A549 (cell line): ENCODE data around the gene EXTL1. TPM values are rescaled to one million over a fixed set of nuclear protein-coding genes. Genes with fewer than 3 reads are reported as not detected.

Experiments
- ATAC-seq, 2 experiments: fragments of 200-7000 bp in 1 of 2; fragments of >200 bp in 1 of 2; cut with Nextera tagmentation in 1 of 2; cut with Tn5 transposase in 1 of 2; 3 replicates each; pipeline versions ENCODE4 v1.8.0 to v1.9.1; 2018 to 2020; ENCODE audit warnings: mild to moderate bottlenecking in 1 of 2, moderate library complexity in 1 of 2
- CTCF ChIA-PET: fragments of 300-600 bp; sonication (Branson Sonifier 250); formaldehyde crosslinking; extraction: SDS; loops from one replicate; lab custom pipeline; 2021; ENCODE audit warnings: antibody characterized with exemption, inconsistent platforms; lab: Yijun Ruan, JAX
- POLR2A ChIA-PET: fragments of 350-600 bp; formaldehyde crosslinking; extraction: SDS; loops from one replicate; lab custom pipeline; 2021; ENCODE audit warnings: antibody characterized with exemption, inconsistent platforms; lab: Yijun Ruan, JAX
- DNase-seq, 2 experiments: peaks; one replicate each; pipeline versions ENCODE4 v3.0.0 to v3.0.0-alpha.2; 2011 to 2016; ENCODE audit warnings: low read depth in 1 of 2, low spot score in 1 of 2
- FAIRE-seq: peaks from 2 replicates; lab custom pipeline; 2011; peaks lifted over from hg19 to GRCh38; lab: Jason Lieb, UNC
- H3K27ac ChIP-seq, 2 experiments: fragments of >200 bp; sonication (Bioruptor Twin); formaldehyde crosslinking; 3 replicates each; pipeline ENCODE4 v1.5.1; 2016 to 2017
- H3K4me1 ChIP-seq: fragments of >200 bp; sonication (Bioruptor Twin); formaldehyde crosslinking; 3 replicates; pipeline ENCODE4 v1.6.1; 2016
- H3K4me2 ChIP-seq: fragments of >200 bp; sonication (Bioruptor Twin); formaldehyde crosslinking; 3 replicates; pipeline ENCODE4 v1.6.1; 2016
- H3K4me3 ChIP-seq: fragments of >200 bp; sonication (Bioruptor Twin); formaldehyde crosslinking; 3 replicates; pipeline ENCODE4 v1.5.1; 2016
- H3K9me3 ChIP-seq: fragments of >200 bp; sonication (Bioruptor Twin); formaldehyde crosslinking; 3 replicates; pipeline ENCODE4 v1.6.1; 2016
- CBX2 ChIP-seq: fragments of 200-600 bp; sonication (generic); IDR thresholded peaks from 2 replicates; pipeline ENCODE4 v1.6.1; 2016; ENCODE audit warnings: low read depth, mild to moderate bottlenecking, borderline replicate concordance
- CHD4 ChIP-seq: fragments of 200-600 bp; sonication (generic); IDR thresholded peaks from 2 replicates; pipeline ENCODE4 v1.6.1; 2016; ENCODE audit warnings: antibody characterized with exemption, mild to moderate bottlenecking, borderline replicate concordance
- EHMT2 ChIP-seq: fragments of 200-600 bp; sonication (generic); IDR thresholded peaks from 2 replicates; pipeline ENCODE4 v1.6.1; 2016; ENCODE audit warnings: antibody characterized with exemption, low read depth, mild to moderate bottlenecking, moderate library complexity
- ESRRA ChIP-seq: fragments of 150-350 bp; IDR thresholded peaks from 2 replicates; pipeline ENCODE4 v1.6.1; 2014; ENCODE audit warnings: mild to moderate bottlenecking, low read length, borderline replicate concordance
- FOSB ChIP-seq: fragments of 250-450 bp; sonication (Bioruptor Pico); IDR thresholded peaks from 2 replicates; pipeline ENCODE4 v1.5.0; 2020; ENCODE audit warnings: mild to moderate bottlenecking, moderate library complexity
- HDAC2 ChIP-seq: fragments of 200-600 bp; sonication (generic); IDR thresholded peaks from 2 replicates; pipeline ENCODE4 v1.6.1; 2016
- HES2 ChIP-seq: fragments of >200 bp; sonication (Bioruptor Twin); formaldehyde crosslinking; IDR thresholded peaks from 2 replicates; pipeline ENCODE4 v1.6.1; 2016
- HEYL ChIP-seq: fragments of 250-450 bp; sonication (Bioruptor Pico); IDR thresholded peaks from 2 replicates; pipeline ENCODE4 v1.8.0; 2021; ENCODE audit warnings: mild to moderate bottlenecking, moderate library complexity
- HOXB13 ChIP-seq: fragments of 250-450 bp; sonication (Bioruptor Pico); IDR thresholded peaks from 2 replicates; pipeline ENCODE4 v1.5.0; 2020; ENCODE audit warnings: low read depth, mild to moderate bottlenecking, moderate library complexity
- HOXB5 ChIP-seq: fragments of 250-450 bp; sonication (Bioruptor Pico); IDR thresholded peaks from 2 replicates; pipeline ENCODE4 v1.5.0; 2020; ENCODE audit warnings: mild to moderate bottlenecking, moderate library complexity
- JUN ChIP-seq, 2 experiments: fragments of >200 bp; sonication (Bioruptor Twin); formaldehyde crosslinking; IDR thresholded peaks; 2 replicates in 1 of 2; 3 replicates in 1 of 2; pipeline ENCODE4 v1.6.1; 2016 to 2017
- MAFK ChIP-seq: fragments of 450-650 bp; IDR thresholded peaks from 2 replicates; pipeline ENCODE4 v1.6.1; 2014; ENCODE audit not compliant: partially characterized antibody
- MAZ ChIP-seq: fragments of 150-350 bp; IDR thresholded peaks from 2 replicates; pipeline ENCODE4 v1.6.1; 2014; ENCODE audit warnings: antibody characterized with exemption, low read depth, low read length, borderline replicate concordance
- NFE2L2 ChIP-seq: fragments of 150-350 bp; conservative IDR thresholded peaks from 2 replicates; pipeline ENCODE4 v1.6.1; 2014; ENCODE audit warnings: low read length
- PHF8 ChIP-seq: fragments of 200-600 bp; sonication (generic); IDR thresholded peaks from 2 replicates; pipeline ENCODE4 v1.6.1; 2016; ENCODE audit warnings: low read depth, mild to moderate bottlenecking, antibody characterized with exemption, moderate library complexity, borderline replicate concordance
- REST ChIP-seq: fragments of 200-600 bp; sonication (generic); IDR thresholded peaks from 2 replicates; pipeline ENCODE4 v1.6.1; 2016; ENCODE audit warnings: antibody characterized with exemption, mild to moderate bottlenecking, moderate library complexity
- RFX5 ChIP-seq: fragments of 450-650 bp; IDR thresholded peaks from 2 replicates; pipeline ENCODE4 v1.7.1; 2014; ENCODE audit warnings: antibody characterized with exemption, mild to moderate bottlenecking, moderate library complexity
- RNF2 ChIP-seq: fragments of 200-600 bp; sonication (generic); IDR thresholded peaks from 2 replicates; pipeline ENCODE4 v1.6.1; 2016; ENCODE audit warnings: low read depth, mild to moderate bottlenecking, antibody characterized with exemption, moderate library complexity, borderline replicate concordance
- SMC3 ChIP-seq: fragments of >200 bp; sonication (Bioruptor Twin); formaldehyde crosslinking; IDR thresholded peaks from 3 replicates; pipeline ENCODE4 v1.6.1; 2018; ENCODE audit warnings: inconsistent platforms
- SREBF2 ChIP-seq: fragments of 450-650 bp; IDR thresholded peaks from 2 replicates; pipeline ENCODE4 v1.6.1; 2014; ENCODE audit warnings: mild to moderate bottlenecking, moderate library complexity
- TFCP2L1 ChIP-seq: fragments of 250-450 bp; sonication (Bioruptor Pico); IDR thresholded peaks from 2 replicates; pipeline ENCODE4 v1.5.0; 2021; ENCODE audit warnings: mild to moderate bottlenecking
- ZNF302 ChIP-seq: fragments of 250-450 bp; sonication (Bioruptor Pico); IDR thresholded peaks from 2 replicates; pipeline ENCODE4 v1.9.0; 2021; ENCODE audit warnings: inconsistent platforms, mild to moderate bottlenecking, moderate library complexity
- ZSCAN20 ChIP-seq: fragments of 250-450 bp; sonication (Bioruptor Pico); IDR thresholded peaks from 2 replicates; pipeline ENCODE4 v1.8.0; 2022; ENCODE audit warnings: mild to moderate bottlenecking, moderate library complexity
- WGBS: methylation state at CpG from one replicate; pipeline ENCODE4 v1.1.6; 2017; ENCODE audit errors: missing lambda C conversion rate; 5-methylcytosine and 5-hydroxymethylcytosine counted together
- polyA plus RNA-seq, 4 experiments: library from polyadenylated mRNA; depleted of rRNA in 3 of 4; stranded (reverse); fragments of >200 nt; fragmentation: RNase III in 1 of 4; extraction: RNeasy Plus Mini Kit Qiagen cat#74134 plus additional on column Dnase treatment in 1 of 4; gene quantifications; 2 replicates in 3 of 4; 3 replicates in 1 of 4; pipeline ENCODE4 v1.2.3, GENCODE V29; 2011 to 2017
- TF ChIP-seq, protein P1 (sequence below): fragments of 150-350 bp; IDR thresholded peaks from 2 replicates; pipeline ENCODE4 v1.6.1; 2014; ENCODE audit warnings: low read depth, mild to moderate bottlenecking, low read length
- TF ChIP-seq, protein P2 (sequence below): fragments of 450-650 bp; IDR thresholded peaks from 2 replicates; pipeline ENCODE4 v1.6.1; 2014; ENCODE audit warnings: antibody characterized with exemption
- TF ChIP-seq, protein P3 (sequence below): IDR thresholded peaks from 2 replicates; pipeline ENCODE4 v1.6.1; 2012
- TF ChIP-seq, protein P4 (sequence below): fragments of 250-450 bp; sonication (Bioruptor Pico); IDR thresholded peaks from 2 replicates; pipeline ENCODE4 v1.5.0; 2021; ENCODE audit warnings: mild to moderate bottlenecking, moderate library complexity, borderline replicate concordance

The EXTL1 gene
- polyA plus RNA-seq, 2 of the 4 experiments (the other 2 are of a cell fraction), result 0.03 to 0.04 TPM

DNA sequence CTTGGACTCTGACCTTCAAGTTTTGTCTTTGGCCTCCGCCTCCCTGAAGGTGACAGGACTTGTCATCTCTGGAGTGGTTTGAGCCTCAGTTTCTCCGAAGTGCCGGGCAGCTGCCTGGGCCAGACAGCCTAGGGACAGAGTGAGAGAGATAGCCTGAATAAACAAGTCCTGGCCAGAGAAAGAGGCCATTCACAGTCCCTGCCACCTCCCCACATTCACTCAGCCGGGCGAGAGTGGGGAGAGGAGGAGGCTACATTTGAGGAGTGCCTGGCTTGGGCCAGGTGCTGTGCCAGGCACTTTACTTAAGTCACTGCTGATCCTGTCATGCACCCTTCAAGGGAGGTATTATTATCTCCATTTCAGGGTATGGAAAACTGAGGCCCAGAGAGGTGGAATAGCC, 3.5 kb downstream of the EXTL1 start:
- 87% methylated on average over 5 of the region's 5 CpGs for WGBS
- DNase-seq (no peak), ATAC-seq (no peak), FAIRE-seq (no peak)
- CTCF ChIA-PET, result interaction anchor here (1.3 kb wide), 1 partner anchor 11 kb away, joined by 5 read pairs; no protein-coding TSS in a partner anchor
- Histone ChIP-seq H3K4me1 (no peaks in the 10 kb centered on the region), H3K9me3 (no peaks in the 10 kb centered on the region), H3K4me2 (no peak overlapping the region), H3K4me3 (no peak overlapping the region), H3K27ac (no peak overlapping the region)
- TF ChIP-seq RFX5, result no peak
- TF ChIP-seq CHD4, result no peak
- no peak for TF ChIP-seq MAZ
- TF ChIP-seq ESRRA, result no peak
- TF ChIP-seq FOSB (CRISPR knock-in tag), result no peak
- no peak for TF ChIP-seq TFCP2L1 (CRISPR knock-in tag)
- TF ChIP-seq, protein P1, sequence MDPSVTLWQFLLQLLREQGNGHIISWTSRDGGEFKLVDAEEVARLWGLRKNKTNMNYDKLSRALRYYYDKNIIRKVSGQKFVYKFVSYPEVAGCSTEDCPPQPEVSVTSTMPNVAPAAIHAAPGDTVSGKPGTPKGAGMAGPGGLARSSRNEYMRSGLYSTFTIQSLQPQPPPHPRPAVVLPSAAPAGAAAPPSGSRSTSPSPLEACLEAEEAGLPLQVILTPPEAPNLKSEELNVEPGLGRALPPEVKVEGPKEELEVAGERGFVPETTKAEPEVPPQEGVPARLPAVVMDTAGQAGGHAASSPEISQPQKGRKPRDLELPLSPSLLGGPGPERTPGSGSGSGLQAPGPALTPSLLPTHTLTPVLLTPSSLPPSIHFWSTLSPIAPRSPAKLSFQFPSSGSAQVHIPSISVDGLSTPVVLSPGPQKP, result no peak
- TF ChIP-seq, protein P2, sequence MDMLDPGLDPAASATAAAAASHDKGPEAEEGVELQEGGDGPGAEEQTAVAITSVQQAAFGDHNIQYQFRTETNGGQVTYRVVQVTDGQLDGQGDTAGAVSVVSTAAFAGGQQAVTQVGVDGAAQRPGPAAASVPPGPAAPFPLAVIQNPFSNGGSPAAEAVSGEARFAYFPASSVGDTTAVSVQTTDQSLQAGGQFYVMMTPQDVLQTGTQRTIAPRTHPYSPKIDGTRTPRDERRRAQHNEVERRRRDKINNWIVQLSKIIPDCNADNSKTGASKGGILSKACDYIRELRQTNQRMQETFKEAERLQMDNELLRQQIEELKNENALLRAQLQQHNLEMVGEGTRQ, result no peak
- TF ChIP-seq HOXB13, result no peak
- no peak for TF ChIP-seq HEYL
- no peak for TF ChIP-seq SMC3
- POLR2A ChIA-PET, result no interaction called here

DNA sequence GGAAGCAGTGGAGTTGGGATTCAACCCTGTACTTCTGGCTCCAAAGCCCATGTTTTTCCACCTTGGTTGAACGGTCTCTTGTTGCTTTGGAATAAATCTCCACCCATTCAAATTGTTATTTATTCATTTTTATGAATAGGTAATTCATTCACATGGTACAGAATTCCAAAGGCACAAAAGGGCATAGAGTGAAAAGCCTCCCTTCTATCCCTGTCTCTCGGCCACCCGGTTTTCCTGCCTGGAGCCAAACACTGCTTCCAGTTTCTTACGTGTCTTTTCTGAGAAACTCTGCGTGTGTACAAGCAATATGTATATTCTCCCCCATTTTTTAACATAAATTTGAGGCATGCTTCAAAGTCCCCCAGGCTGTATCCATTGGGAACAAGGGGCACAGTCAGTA, 3.9 kb downstream of the EXTL1 start:
- FAIRE-seq, result no peak
- H3K27ac ChIP-seq, result no peak overlapping the region
- 71% methylated on average over 5 of the region's 5 CpGs for WGBS
- CTCF ChIA-PET, result interaction anchor here (1.3 kb wide), 1 partner anchor 10 kb away, joined by 5 read pairs; no protein-coding TSS in a partner anchor
- no peaks in the 10 kb centered on the region for H3K4me1 ChIP-seq
- no peak for DNase-seq
- no peaks in the 10 kb centered on the region for H3K9me3 ChIP-seq
- H3K4me2 ChIP-seq, result no peak overlapping the region
- POLR2A ChIA-PET, result no interaction called here
- TF ChIP-seq HES2, result no peak
- TF ChIP-seq REST, result no peak
- no peak for TF ChIP-seq ZNF302 (CRISPR knock-in tag)
- no peak for TF ChIP-seq NFE2L2
- TF ChIP-seq CBX2, result no peak
- TF ChIP-seq PHF8, result no peak
- TF ChIP-seq MAFK, result no peak
- no peak for TF ChIP-seq FOSB (CRISPR knock-in tag)
- TF ChIP-seq ZSCAN20 (CRISPR knock-in tag), result no peak
- no peak for TF ChIP-seq HDAC2
- TF ChIP-seq, protein P3, sequence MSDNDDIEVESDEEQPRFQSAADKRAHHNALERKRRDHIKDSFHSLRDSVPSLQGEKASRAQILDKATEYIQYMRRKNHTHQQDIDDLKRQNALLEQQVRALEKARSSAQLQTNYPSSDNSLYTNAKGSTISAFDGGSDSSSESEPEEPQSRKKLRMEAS, result no peak
- no peak for TF ChIP-seq RFX5
- TF ChIP-seq JUN (IDR thresholded peaks at IDR 0.05), result no peak
- TF ChIP-seq, protein P4, sequence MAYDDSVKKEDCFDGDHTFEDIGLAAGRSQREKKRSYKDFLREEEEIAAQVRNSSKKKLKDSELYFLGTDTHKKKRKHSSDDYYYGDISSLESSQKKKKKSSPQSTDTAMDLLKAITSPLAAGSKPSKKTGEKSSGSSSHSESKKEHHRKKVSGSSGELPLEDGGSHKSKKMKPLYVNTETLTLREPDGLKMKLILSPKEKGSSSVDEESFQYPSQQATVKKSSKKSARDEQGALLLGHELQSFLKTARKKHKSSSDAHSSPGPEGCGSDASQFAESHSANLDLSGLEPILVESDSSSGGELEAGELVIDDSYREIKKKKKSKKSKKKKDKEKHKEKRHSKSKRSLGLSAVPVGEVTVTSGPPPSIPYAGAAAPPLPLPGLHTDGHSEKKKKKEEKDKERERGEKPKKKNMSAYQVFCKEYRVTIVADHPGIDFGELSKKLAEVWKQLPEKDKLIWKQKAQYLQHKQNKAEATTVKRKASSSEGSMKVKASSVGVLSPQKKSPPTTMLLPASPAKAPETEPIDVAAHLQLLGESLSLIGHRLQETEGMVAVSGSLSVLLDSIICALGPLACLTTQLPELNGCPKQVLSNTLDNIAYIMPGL (CRISPR knock-in tag), result no peak
- no peak for TF ChIP-seq SREBF2
- TF ChIP-seq HOXB5 (CRISPR knock-in tag), result no peak
- no peak for TF ChIP-seq SMC3
- TF ChIP-seq EHMT2, result no peak
- no peak for TF ChIP-seq TFCP2L1 (CRISPR knock-in tag)
- TF ChIP-seq RNF2, result no peak
- TF ChIP-seq, all 56 proteins: peak for 0
- ATAC-seq, result no peak
- H3K4me3 ChIP-seq, result no peak overlapping the region
